Subcutaneous abdominal adipose tissue (tissue), 5 donors: ENCODE results near the gene GCH1.
"Not testable (repeated sequence)": the region's sequence is repeated elsewhere in the genome, so short reads cannot be mapped to it uniquely, and the experiment has no call there.

Source experiments
- H3K27ac ChIP-seq: one replicate; pipeline ENCODE4 v1.7.0; 2013; ENCODE audit warnings: low read depth, mild to moderate bottlenecking, inconsistent platforms, low read length, moderate library complexity
- H3K27me3 ChIP-seq, 5 donors: one replicate each; pipeline ENCODE4 v1.7.0; 2013; ENCODE audit warnings: low read length in 5 of 5, inconsistent platforms in 1 of 5; ENCODE audit not compliant: control insufficient read depth in 5 of 5, insufficient read depth in 4 of 5
- H3K36me3 ChIP-seq, 5 donors: one replicate each; pipeline ENCODE4 v1.7.0; 2013; ENCODE audit warnings: low read length in 5 of 5; ENCODE audit not compliant: control insufficient read depth in 5 of 5, insufficient read depth in 5 of 5
- H3K4me1 ChIP-seq, 5 donors: one replicate each; pipeline ENCODE4 v1.7.0; 2013; ENCODE audit warnings: low read length in 5 of 5, mild to moderate bottlenecking in 3 of 5, moderate library complexity in 1 of 5; ENCODE audit not compliant: control insufficient read depth in 5 of 5, insufficient read depth in 5 of 5
- H3K4me3 ChIP-seq, 5 donors: one replicate each; pipeline ENCODE4 v1.7.0; 2013; ENCODE audit warnings: low read length in 5 of 5, low read depth in 1 of 5
- H3K9ac ChIP-seq, 5 donors: one replicate each; pipeline ENCODE4 v1.7.0; 2013; ENCODE audit warnings: low read length in 5 of 5, mild to moderate bottlenecking in 4 of 5, moderate library complexity in 3 of 5
- H3K9me3 ChIP-seq, 5 donors: one replicate each; pipeline ENCODE4 v1.7.0; 2013; ENCODE audit warnings: low read length in 5 of 5; ENCODE audit not compliant: control insufficient read depth in 5 of 5
- donor health status: healthy.
- donor health status: healthy.
- donor health status: healthy.
- donor health status: healthy.
- donor health status: healthy.

Gene GCH1

GRCh38 chr14:54909817-54910558 lies 7.4 kb upstream of the GCH1 start:
- no peak overlapping the region for H3K27ac ChIP-seq
- no peak overlapping the region for H3K4me3 ChIP-seq
- no peaks in the 10 kb centered on the region for H3K4me1 ChIP-seq

GRCh38 chr14:54908973-54909372 lies 6.3 kb upstream of the GCH1 start:
- H3K9me3 ChIP-seq, H3K27me3 ChIP-seq, H3K36me3 ChIP-seq, H3K4me3 ChIP-seq, H3K4me1 ChIP-seq, H3K27ac ChIP-seq, H3K9ac ChIP-seq: not testable (repeated sequence)

More at GRCh38 chr14:54909817-54910558, 7.4 kb upstream of the GCH1 start:
- H3K36me3 ChIP-seq = no peaks in the 10 kb centered on the region
- H3K27me3 ChIP-seq = no peaks in the 10 kb centered on the region
- H3K9me3 ChIP-seq = no peaks in the 10 kb centered on the region
- H3K9ac ChIP-seq = no peak overlapping the region

GRCh38 chr14:54908190-54908589 lies 5.6 kb upstream of the GCH1 start:
- peaks cover 0 to 3% (median under 1%) of the 10 kb centered on the region in 5 donors for H3K4me1 ChIP-seq

GRCh38 chr14:54906075-54906474 lies 3.4 kb upstream of the GCH1 start:
- Histone ChIP-seq H3K4me3 (no peak overlapping the region), H3K4me1 (peaks cover 0 to 21% (median 16%) of the 10 kb centered on the region in 5 donors), H3K9ac (no peak overlapping the region), H3K9me3 (no peaks in the 10 kb centered on the region), H3K27me3 (peaks cover 0 to 2% (median 0%) of the 10 kb centered on the region in 5 donors), H3K36me3 (no peaks in the 10 kb centered on the region), H3K27ac (no peak overlapping the region)

More at GRCh38 chr14:54908190-54908589, 5.6 kb upstream of the GCH1 start:
- Histone ChIP-seq H3K36me3 (no peaks in the 10 kb centered on the region), H3K9me3 (no peaks in the 10 kb centered on the region), H3K4me3 (no peak overlapping the region), H3K27ac (no peak overlapping the region), H3K9ac (no peak overlapping the region), H3K27me3 (no peaks in the 10 kb centered on the region)

- Histone ChIP-seq H3K9me3 (no peaks in the 10 kb centered on the region), H3K4me1 (peaks cover 0 to 25% (median 20%) of the 10 kb centered on the region in 5 donors), H3K27ac (peak overlapping the region; percentile 57), H3K4me3 (peak overlapping the region in 4 of 5 donors; percentile 82 to 91 (median 88)), H3K36me3 (no peaks in the 10 kb centered on the region), H3K27me3 (peaks cover 0 to 2% (median 0%) of the 10 kb centered on the region in 5 donors), H3K9ac (peak overlapping the region in 4 of 5 donors; percentile 68 to 86 (median 79))
Observed at GRCh38 chr14:54902143-54902520, 494 bp downstream of the GCH1 start.

DNA sequence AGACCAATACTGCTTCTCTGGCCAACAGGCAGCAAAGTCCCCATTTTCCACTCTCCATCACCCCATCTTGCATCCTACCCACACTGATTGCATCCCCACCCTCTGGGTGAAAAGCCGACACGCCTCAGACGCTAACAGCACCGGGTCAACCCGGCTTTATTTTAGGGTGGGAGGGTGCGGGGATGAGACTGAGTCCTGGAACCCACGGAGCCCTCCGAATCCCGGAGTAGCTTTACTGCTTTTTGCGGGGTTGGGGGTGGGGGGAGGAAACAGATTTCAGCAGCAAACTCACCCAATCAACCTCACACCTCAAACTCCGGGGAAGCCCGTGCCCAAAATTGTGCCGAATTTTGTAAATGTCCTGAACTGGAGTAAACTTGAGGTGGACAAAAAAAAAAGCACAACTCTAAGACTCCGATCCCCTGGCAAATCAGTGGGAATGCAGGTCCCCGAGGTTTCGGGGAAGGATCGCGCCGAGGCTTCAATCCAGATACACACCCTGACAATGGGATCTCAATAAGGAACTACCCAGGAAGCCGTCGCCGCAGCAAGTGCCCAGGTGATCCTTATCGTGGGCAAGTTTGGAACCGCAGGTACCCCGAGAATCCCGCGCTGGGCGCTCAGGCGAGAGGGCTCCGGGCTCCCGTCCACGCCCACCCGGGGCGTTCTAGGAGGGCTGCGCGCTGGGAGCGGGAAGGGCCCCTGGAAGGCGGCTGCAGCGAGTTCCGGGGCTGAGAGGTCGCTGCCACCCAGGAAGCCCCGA lies 1.1 kb downstream of the GCH1 start:
- Histone ChIP-seq H3K9me3 (no peaks in the 10 kb centered on the region), H3K27me3 (peaks cover 0 to 2% (median 0%) of the 10 kb centered on the region in 5 donors), H3K4me3 (peak overlapping the region; percentile 82 to 91 (median 88)), H3K4me1 (peaks cover 0 to 25% (median 20%) of the 10 kb centered on the region in 5 donors), H3K36me3 (no peaks in the 10 kb centered on the region), H3K27ac (peak overlapping the region; percentile 57), H3K9ac (peak overlapping the region; percentile 68 to 86 (median 77))

- peaks cover 0 to 2% (median 0%) of the 10 kb centered on the region in 5 donors for H3K27me3 ChIP-seq
Observed at GRCh38 chr14:54899573-54899972, 3.1 kb downstream of the GCH1 start.

DNA sequence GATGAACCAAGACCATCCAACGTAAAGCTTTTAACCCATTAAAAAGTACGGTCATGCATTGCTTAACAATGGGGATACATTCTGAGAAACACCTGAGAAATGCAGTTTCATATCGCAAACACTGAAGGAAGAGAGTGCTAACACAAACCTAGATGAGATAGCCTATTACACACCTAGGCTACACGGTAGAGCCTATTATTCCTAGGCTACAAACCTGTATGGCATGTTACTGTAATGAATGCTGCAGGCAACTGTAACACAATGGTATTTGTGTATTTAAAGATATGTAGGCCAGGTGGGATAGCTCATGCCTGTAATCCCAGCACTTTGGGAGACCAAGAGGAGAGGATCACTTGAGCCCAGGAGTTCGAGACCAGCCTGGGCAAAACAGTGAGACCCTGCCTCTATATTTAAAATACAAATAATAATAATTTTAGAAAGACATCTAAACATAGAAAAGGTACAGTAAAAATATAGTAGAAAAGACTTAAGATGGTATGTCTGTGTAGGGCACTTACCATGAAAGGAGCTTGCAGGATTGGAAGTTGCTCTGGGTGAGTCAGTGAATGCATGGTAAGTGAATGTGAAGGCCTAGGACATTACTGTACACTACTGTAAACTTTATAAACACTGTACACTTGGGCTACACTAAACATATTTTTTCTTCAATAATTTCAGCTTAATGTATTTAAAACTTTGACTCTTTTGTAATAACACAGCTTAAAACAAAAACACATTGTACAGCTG lies 4.6 kb downstream of the GCH1 start:
- H3K4me3 ChIP-seq, H3K9ac ChIP-seq, H3K27me3 ChIP-seq, H3K27ac ChIP-seq, H3K36me3 ChIP-seq, H3K9me3 ChIP-seq: not testable (repeated sequence)
- peaks cover 0 to 20% (median 17%) of the 10 kb centered on the region in 5 donors for H3K4me1 ChIP-seq

More at GRCh38 chr14:54899573-54899972, 3.1 kb downstream of the GCH1 start:
- Histone ChIP-seq H3K4me3 (no peak overlapping the region), H3K9me3 (no peaks in the 10 kb centered on the region), H3K4me1 (peaks cover 0 to 25% (median 20%) of the 10 kb centered on the region in 5 donors), H3K9ac (no peak overlapping the region), H3K36me3 (no peaks in the 10 kb centered on the region), H3K27ac (no peak overlapping the region)

DNA sequence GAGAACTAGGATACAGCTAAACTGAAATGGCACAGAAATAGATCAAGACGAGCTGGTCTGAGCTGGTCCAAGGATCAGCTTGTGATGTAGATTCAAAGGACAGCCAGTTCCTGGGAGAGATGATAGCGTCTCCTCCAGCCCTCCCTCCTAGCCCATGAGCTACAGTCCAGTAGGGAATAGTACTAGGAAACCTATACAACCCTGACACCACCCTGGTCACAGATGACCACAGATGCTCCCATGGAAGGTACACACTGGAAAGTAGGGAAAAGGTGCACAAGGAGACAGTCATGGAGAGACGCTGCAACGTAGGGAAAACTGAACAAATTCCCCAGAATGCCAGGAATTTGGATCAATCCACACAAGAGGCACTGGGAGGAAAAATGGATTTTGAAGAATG lies 6.9 kb downstream of the GCH1 start:
- no peaks in the 10 kb centered on the region for H3K27me3 ChIP-seq
- H3K4me1 ChIP-seq = peaks cover 0 to 3% (median 0%) of the 10 kb centered on the region in 5 donors
- no peaks in the 10 kb centered on the region for H3K36me3 ChIP-seq
- H3K4me3 ChIP-seq = no peak overlapping the region
- no peak overlapping the region for H3K9ac ChIP-seq
- no peaks in the 10 kb centered on the region for H3K9me3 ChIP-seq
- H3K27ac ChIP-seq = no peak overlapping the region
